MCF 10A (cell line): Measurements from ENCODE around the gene PHACTR1. TPM values are rescaled to one million over a fixed set of nuclear protein-coding genes. Genes with fewer than 3 reads are reported as not detected.

Source experiments
- BruUV-seq: library from RNA; stranded (reverse); fragments of 400-500 nt; replicated peaks from 2 replicates; lab custom pipeline; 2021; lab: Mats Ljungman, UMichigan
- CTCF ChIA-PET: fragments of 300-600 bp; sonication (Branson Sonifier 250); formaldehyde crosslinking; extraction: SDS; loops from one replicate; lab custom pipeline; 2021; ENCODE audit warnings: antibody characterized with exemption, inconsistent platforms; lab: Yijun Ruan, JAX
- POLR2A ChIA-PET: fragments of 300-600, 350-650 bp; sonication (Branson Sonifier 250); formaldehyde crosslinking; extraction: SDS; loops from one replicate; lab custom pipeline; 2020; ENCODE audit warnings: antibody characterized with exemption, inconsistent platforms; lab: Yijun Ruan, JAX
- DNase-seq: peaks from one replicate; pipeline ENCODE4 v3.0.0-alpha.2; 2018; ENCODE audit not compliant: unreplicated experiment
- H3K27ac Mint-ChIP-seq: one replicate; pipeline ENCODE4 v1.8.0; 2022; ENCODE audit warnings: mild to moderate bottlenecking, low read depth, mixed read lengths; ENCODE audit not compliant: unreplicated experiment
- H3K27me3 Mint-ChIP-seq: one replicate; pipeline ENCODE4 v1.8.0; 2022; ENCODE audit warnings: mixed read lengths; ENCODE audit not compliant: insufficient read depth, unreplicated experiment
- H3K36me3 Mint-ChIP-seq: one replicate; pipeline ENCODE4 v1.8.0; 2022; ENCODE audit warnings: mild to moderate bottlenecking, moderate library complexity, mixed read lengths; ENCODE audit not compliant: insufficient read depth, unreplicated experiment
- H3K4me1 Mint-ChIP-seq: one replicate; pipeline ENCODE4 v1.8.0; 2022; ENCODE audit warnings: mixed read lengths; ENCODE audit not compliant: insufficient read depth, unreplicated experiment
- H3K4me3 Mint-ChIP-seq: one replicate; pipeline ENCODE4 v1.8.0; 2022; ENCODE audit warnings: mild to moderate bottlenecking, moderate library complexity, mixed read lengths; ENCODE audit not compliant: unreplicated experiment
- H3K9me3 Mint-ChIP-seq: one replicate; pipeline ENCODE4 v1.8.0; 2022; ENCODE audit warnings: mixed read lengths; ENCODE audit not compliant: unreplicated experiment
- intact Hi-C: fragments of 100-400 bp; cut with micrococcal nuclease; formaldehyde crosslinking; loops from 2 replicates; pipeline ENCODE4 v1.14.1; 2022
- total RNA-seq: library from RNA; stranded (reverse); gene quantifications from 2 replicates; pipeline ENCODE4 v1.2.3, GENCODE V29; 2022
- TF ChIP-seq, protein P1 (sequence below): fragments of 200-600 bp; IDR thresholded peaks from one replicate; pipeline ENCODE4 v1.8.0; 2022; ENCODE audit warnings: antibody characterized with exemption, mild to moderate bottlenecking; ENCODE audit not compliant: unreplicated experiment

PHACTR1 gene
- total RNA-seq, 1 experiment from 2014 or later, result not detected

- H3K27me3 Mint-ChIP-seq, result peaks cover 71% of the 10 kb centered on the region
- H3K36me3 Mint-ChIP-seq, result no peaks in the 10 kb centered on the region
- intact Hi-C loops, result no loop called here
- TF ChIP-seq, protein P1, sequence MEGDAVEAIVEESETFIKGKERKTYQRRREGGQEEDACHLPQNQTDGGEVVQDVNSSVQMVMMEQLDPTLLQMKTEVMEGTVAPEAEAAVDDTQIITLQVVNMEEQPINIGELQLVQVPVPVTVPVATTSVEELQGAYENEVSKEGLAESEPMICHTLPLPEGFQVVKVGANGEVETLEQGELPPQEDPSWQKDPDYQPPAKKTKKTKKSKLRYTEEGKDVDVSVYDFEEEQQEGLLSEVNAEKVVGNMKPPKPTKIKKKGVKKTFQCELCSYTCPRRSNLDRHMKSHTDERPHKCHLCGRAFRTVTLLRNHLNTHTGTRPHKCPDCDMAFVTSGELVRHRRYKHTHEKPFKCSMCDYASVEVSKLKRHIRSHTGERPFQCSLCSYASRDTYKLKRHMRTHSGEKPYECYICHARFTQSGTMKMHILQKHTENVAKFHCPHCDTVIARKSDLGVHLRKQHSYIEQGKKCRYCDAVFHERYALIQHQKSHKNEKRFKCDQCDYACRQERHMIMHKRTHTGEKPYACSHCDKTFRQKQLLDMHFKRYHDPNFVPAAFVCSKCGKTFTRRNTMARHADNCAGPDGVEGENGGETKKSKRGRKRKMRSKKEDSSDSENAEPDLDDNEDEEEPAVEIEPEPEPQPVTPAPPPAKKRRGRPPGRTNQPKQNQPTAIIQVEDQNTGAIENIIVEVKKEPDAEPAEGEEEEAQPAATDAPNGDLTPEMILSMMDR, result no peak
- DNase-seq, result no peak
- no peaks in the 10 kb centered on the region for H3K4me1 Mint-ChIP-seq
- H3K9me3 Mint-ChIP-seq, result no peaks in the 10 kb centered on the region
- no peak overlapping the region for H3K4me3 Mint-ChIP-seq
- ChIA-PET POLR2A (interaction anchor here (0.7 kb wide), 1 partner anchor 37 kb away, joined by 3 read pairs; no protein-coding TSS in a partner anchor), CTCF (interaction anchor here (0.5 to 1.6 kb wide), 6 partner anchors 16 to 1312 kb away, joined by 3 to 4 read pairs (median 3); no protein-coding TSS in a partner anchor)
- H3K27ac Mint-ChIP-seq, result no peak overlapping the region
- BruUV-seq, result no TSS peak
These were observed 179.7 kb downstream of the PHACTR1 start for GRCh38 chr6:12896208-12896733.

DNA sequence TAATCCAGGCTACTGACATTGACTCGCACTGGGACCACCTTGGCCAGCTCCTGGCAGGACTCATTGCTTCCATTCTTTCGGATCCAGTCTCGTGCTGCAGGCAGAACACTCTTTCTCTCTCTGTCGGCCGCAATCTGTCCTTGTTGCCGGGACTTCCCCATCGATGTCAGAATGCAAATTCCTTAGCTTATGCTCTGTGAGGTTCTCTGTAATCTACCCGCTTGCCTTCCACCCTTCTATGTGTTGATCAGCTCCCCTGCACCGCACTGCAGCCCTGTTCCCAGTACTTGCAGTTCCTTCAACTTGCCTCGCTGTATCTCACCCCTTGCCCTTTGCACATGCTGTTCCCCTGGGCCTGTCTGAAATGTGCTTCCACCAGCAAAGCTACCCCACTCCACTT lies 182.0 kb downstream of the PHACTR1 start:
- H3K36me3 Mint-ChIP-seq, result no peaks in the 10 kb centered on the region
- ChIA-PET CTCF (interaction anchor here (0.6 to 1.9 kb wide), 5 partner anchors 13 to 439 kb away, joined by 3 to 6 read pairs (median 4); no protein-coding TSS in a partner anchor), POLR2A (interaction anchor here (0.7 kb wide), 1 partner anchor 1250 kb away, joined by 3 read pairs; no protein-coding TSS in a partner anchor)
- BruUV-seq, result no TSS peak
- peaks cover 63% of the 10 kb centered on the region for H3K27me3 Mint-ChIP-seq
- intact Hi-C loops, result no loop called here
- H3K4me3 Mint-ChIP-seq, result no peak overlapping the region
- TF ChIP-seq, protein P1, result no peak
- DNase-seq, result no peak
- no peak overlapping the region for H3K27ac Mint-ChIP-seq
- no peaks in the 10 kb centered on the region for H3K9me3 Mint-ChIP-seq
- no peaks in the 10 kb centered on the region for H3K4me1 Mint-ChIP-seq

DNA sequence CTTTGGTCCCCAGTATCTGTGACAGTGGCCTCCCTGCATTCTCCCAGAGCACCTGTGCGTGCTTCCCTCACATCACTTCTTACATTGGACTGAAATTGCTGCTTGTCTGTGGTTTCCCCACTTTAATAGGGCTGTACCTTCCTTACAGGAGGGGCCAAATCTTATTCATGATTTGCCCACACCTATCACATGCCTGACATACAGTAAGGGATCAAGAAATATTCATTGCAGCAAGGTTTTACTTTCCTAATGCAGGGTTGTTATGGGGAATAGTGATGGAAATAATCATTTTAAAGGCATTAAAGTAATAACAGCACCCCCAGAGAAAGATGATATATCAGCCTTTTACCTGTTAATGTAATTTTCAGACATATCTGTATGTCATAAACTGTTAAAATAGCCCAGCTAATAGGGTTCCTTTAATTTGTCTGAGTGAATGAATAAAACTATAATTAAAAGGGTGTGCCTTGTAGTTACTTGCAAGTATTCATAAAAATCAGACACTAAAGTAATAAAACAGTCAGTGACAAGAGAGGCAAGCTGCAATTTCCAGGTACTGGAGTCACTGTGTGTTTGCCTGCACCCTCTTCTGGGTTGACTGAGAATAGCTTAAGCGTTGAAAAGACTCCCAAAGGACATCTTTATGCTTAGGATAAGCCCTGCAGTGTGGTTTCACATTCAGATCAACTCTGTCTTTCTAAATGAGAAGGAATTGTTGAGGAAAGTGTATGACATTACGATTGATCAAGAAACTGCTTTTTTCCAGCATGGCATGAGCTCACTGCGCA lies 182.7 kb downstream of the PHACTR1 start:
- no TSS peak for BruUV-seq
- peaks cover 65% of the 10 kb centered on the region for H3K27me3 Mint-ChIP-seq
- H3K4me1 Mint-ChIP-seq, result no peaks in the 10 kb centered on the region
- ChIA-PET POLR2A (no interaction called here), CTCF (interaction anchor here (0.6 to 1.9 kb wide), 4 partner anchors 13 to 438 kb away, joined by 4 to 6 read pairs (median 4); no protein-coding TSS in a partner anchor)
- no peaks in the 10 kb centered on the region for H3K36me3 Mint-ChIP-seq
- TF ChIP-seq, protein P1, result no peak
- H3K9me3 Mint-ChIP-seq, result no peaks in the 10 kb centered on the region
- no peak for DNase-seq
- intact Hi-C loops, result no loop called here
- H3K4me3 Mint-ChIP-seq, result no peak overlapping the region
- H3K27ac Mint-ChIP-seq, result no peak overlapping the region

DNA sequence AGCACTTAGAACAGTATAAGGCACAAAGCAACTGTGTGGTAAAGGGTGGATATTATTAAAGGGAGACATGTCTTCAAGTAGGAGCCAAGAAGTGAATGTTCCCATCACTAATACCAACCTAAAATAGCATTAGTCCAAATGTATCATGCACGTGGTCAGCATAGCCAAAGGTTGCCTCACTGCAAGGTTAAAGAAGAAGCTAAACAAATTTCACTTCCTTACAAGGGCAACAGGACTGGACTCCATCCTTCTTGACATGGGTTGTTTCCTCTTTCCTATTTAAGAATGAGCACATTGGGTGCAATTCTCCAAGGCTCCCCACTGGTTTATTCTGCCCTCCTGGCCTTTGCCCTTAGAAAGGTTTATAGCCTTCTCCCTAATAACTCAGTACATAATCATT lies 186.7 kb downstream of the PHACTR1 start:
- BruUV-seq, result no TSS peak
- intact Hi-C loops, result no loop called here
- H3K9me3 Mint-ChIP-seq, result no peaks in the 10 kb centered on the region
- TF ChIP-seq, protein P1, result no peak
- H3K36me3 Mint-ChIP-seq, result peaks cover 6% of the 10 kb centered on the region
- no peak overlapping the region for H3K27ac Mint-ChIP-seq
- no peak for DNase-seq
- peaks cover 65% of the 10 kb centered on the region for H3K27me3 Mint-ChIP-seq
- H3K4me1 Mint-ChIP-seq, result no peaks in the 10 kb centered on the region
- no peak overlapping the region for H3K4me3 Mint-ChIP-seq
- ChIA-PET CTCF (interaction anchor here (0.5 to 2.4 kb wide), 3 partner anchors 8 to 256 kb away, joined by 3 to 9 read pairs (median 5); no protein-coding TSS in a partner anchor), POLR2A (interaction anchor here (1.3 kb wide), 1 partner anchor 8 kb away, joined by 4 read pairs; no protein-coding TSS in a partner anchor)
